ENCODE measurements around the gene TLR1.
"Not testable (repeated sequence)": the region's sequence is repeated elsewhere in the genome, so short reads cannot be mapped to it uniquely, and the experiment has no call there.

The TLR1 gene, protein sequence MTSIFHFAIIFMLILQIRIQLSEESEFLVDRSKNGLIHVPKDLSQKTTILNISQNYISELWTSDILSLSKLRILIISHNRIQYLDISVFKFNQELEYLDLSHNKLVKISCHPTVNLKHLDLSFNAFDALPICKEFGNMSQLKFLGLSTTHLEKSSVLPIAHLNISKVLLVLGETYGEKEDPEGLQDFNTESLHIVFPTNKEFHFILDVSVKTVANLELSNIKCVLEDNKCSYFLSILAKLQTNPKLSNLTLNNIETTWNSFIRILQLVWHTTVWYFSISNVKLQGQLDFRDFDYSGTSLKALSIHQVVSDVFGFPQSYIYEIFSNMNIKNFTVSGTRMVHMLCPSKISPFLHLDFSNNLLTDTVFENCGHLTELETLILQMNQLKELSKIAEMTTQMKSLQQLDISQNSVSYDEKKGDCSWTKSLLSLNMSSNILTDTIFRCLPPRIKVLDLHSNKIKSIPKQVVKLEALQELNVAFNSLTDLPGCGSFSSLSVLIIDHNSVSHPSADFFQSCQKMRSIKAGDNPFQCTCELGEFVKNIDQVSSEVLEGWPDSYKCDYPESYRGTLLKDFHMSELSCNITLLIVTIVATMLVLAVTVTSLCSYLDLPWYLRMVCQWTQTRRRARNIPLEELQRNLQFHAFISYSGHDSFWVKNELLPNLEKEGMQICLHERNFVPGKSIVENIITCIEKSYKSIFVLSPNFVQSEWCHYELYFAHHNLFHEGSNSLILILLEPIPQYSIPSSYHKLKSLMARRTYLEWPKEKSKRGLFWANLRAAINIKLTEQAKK

GRCh38 chr4:38804654-38805295 lies at the start of gene TLR1:
TSS of gene TLR1 (minus strand) at chr4:38804791. CDS start at chr4:38798831, 5,960 bp downstream.
- DNase-seq: no peak

GRCh38 chr4:38846015-38846414 lies 41.4 kb upstream of the TLR1 start:
- no peak for DNase-seq

DNA sequence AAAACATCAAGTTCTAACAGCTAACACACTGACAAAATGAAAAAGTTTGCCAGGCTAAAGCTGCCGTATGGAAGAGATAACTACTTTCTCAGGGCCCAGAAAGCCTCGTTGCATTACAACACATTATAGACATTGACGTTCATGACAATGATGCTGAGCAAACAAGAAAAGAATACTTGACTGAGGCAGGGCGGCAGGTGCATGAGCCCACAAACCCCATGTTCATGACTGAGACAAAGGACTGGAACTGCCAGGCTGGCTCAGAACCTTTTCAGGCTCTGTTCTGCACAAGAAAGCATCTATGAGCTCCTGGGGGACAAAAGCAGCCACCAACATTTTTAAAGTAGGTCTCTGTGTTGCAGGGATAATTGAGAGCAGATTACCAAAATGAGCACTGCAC lies 38.4 kb upstream of the TLR1 start:
- no peak for DNase-seq

DNA sequence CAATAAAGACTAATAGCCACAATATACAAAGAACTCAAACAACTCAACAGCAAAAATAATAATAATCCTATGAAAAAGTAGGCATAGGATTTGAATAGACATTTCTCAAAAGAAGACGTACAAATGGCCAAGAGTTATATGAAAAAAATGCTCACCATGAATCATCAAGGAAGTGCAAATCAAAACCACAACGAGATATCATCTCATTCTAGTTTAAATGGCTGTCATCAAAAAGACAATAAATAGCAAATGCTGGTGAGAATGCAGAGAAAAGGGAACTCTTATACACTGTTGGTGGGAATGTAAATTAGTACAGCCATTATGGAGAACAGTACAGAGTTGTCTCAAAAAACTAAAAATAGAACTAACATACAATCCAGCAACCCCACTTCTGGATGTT lies 33.3 kb upstream of the TLR1 start:
- no peak for DNase-seq

DNA sequence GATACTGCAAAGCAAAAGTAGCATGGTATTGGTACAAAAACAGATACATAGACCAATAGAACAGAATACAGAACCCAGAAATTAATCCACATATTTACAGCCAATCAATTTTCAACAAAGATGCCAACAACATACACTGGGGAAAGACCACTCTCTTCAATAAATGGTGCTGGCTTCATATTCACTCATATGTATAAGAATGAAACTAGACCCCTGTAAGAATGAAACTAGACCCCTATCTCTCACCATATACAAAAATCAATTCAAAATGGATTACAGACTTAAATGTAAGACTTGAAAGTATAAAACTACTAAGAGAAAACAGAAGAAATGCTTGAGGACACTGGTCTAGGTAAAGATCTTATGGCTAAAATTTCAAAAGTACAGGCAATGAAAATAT lies 32.7 kb upstream of the TLR1 start:
- DNase-seq: no peak

DNA sequence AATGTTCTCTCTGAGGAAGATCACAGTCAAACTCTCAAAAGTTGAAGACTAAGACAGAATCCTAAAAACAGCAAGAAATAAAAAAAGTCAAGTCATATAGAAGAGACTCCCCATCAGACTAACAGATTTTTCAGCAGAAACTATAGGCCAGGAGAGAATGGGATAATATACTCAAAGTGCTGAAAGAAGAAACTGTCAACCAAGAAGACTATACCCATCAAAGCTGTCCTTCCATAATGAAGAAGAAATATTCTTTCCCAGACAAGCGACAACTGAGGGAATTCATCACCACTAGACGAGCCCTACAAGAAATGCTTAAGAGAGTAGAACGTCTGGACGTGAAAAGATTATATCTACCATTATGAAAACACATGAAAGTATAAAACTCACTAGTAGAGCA lies 30.0 kb upstream of the TLR1 start:
- DNase-seq: no peak

DNA sequence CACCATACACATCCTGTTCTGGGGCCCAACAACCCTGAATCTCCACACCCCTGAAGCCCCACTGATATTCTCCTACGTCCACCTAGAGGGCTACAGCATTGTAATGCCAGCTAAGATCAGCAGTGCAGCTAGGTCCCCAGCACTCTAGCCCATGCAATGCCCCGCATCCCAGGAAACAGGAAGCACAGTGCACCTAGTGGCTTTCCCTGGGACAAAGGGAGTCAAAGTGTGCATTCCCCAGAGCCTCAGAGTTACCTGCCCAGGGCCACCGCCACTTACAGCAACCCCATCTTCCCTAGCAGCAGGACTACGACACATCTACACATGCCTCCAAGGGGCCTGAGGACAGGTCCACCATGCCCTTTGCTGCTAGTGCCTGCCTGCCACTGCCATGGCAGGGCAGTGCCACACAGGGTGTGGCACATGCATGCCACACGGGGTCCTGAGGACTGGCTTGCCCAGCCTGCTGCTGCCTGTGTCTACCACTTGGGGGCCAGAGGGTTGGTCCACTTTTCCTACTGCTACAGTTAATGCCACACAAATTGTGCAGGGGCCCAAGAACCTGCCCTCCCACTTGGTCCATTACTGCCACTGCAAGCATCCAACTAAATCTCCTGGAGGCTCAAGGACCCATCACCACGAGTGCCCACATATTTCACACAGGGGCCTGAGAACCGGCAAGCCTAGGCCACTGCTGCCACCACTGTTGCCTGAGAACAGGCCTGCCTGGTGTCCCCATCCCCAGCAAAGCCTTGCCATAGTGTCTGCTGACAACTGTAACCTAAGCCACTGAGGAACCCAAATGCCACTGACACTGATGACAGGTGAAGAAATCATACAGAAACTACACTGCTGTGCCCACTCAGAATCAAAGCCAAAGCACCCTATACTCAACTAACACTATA lies 28.3 kb upstream of the TLR1 start:
- no peak for DNase-seq

- DNase-seq: no peak
Observed at GRCh38 chr4:38832206-38832605, 27.6 kb upstream of the TLR1 start.

- DNase-seq: no peak
Observed at GRCh38 chr4:38831653-38832052, 27.1 kb upstream of the TLR1 start.

DNA sequence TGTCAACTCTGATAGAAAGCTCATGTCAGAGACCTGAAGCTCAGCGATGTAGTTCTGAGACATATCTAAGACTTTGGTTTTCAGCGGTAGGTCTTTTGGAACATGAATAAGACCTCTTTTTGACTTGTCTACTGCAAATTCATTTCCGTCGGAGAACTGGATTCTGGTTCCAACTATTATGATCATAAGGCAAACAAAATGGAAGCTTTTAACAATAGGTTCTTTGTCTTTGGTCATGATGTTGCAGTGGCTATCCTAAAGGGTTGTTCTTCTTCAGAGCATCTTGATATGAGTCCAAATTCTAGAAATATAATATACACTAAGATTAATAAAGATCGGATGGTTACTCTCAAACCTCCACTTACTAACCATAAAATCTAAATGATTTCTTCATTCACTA lies 24.6 kb upstream of the TLR1 start:
- no peak for DNase-seq

GRCh38 chr4:38823766-38824165 lies 19.2 kb upstream of the TLR1 start:
- no peak for DNase-seq

- DNase-seq: no peak
Observed at GRCh38 chr4:38822748-38823303, 18.2 kb upstream of the TLR1 start.

- DNase-seq: no peak
Observed at GRCh38 chr4:38821739-38822138, 17.1 kb upstream of the TLR1 start.

GRCh38 chr4:38820329-38821061 lies 15.9 kb upstream of the TLR1 start:
- DNase-seq: no peak

- no peak for DNase-seq
Observed at GRCh38 chr4:38819569-38819968, 15.0 kb upstream of the TLR1 start.

DNA sequence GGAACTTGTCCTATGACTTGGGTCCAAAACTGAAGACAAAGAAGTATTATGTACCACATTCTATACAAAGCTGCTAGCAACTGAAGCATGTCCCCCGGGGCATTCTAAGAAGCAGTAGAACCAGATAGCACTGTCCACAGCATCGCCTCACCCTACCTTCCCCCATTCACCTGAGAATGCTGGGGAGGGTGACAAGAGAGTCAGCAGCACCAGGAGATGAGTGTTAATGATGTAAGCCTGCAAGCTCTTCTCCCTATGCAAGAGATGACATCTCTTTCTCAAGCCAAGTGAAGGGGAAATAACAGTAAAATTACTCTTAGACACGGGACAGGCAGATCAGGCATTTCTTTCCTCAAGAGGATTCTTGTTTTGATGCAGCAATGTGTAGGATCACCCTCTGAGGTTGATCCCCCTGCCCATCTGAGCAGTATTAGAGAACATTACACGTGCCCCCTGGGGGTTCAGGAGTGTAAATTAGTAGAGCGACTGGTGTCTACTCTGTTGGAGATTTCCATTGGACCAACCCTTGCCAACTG lies 13.9 kb upstream of the TLR1 start:
- DNase-seq: no peak

DNA sequence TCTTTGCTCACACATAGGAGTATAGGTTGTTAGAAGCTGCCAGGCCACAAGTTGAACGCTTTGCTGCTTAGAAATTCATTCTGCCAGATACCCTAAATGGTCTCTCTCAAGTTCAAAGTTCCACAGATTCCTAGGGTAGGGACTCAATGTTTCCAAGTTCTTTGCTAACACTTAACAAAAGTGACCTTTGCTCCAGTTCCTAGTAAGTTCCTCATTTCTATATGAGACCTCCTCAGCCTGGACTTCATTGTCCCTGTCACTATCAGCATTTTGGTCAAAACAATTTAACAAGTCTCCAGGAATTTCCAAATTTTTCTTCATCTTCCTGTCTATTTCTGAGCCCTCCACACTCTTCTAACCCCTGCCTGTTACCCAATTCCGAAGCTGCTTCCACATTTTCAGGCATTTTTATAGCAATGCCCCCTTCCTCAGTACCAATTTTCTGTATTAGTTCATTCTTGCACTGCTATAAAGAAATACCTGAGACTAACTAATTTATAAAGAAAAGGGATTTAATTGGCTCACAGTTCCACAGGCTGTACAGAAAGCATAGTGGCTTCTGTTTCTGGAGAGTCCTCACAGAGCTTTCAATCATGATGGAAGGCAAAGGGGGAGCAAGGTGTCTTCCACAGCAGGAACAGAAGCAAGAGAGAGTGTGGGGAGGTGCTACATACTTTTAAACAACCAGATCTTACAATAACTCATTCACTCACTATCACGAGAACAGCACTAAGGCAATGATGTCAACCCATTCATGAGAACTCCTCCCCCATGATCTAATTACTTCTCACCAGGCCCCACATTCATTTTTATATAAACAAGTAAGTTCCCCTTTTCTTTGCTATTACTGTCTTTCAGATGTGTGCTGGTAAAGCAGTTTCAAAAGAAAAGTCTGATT lies 11.5 kb upstream of the TLR1 start:
- DNase-seq: no peak

DNA sequence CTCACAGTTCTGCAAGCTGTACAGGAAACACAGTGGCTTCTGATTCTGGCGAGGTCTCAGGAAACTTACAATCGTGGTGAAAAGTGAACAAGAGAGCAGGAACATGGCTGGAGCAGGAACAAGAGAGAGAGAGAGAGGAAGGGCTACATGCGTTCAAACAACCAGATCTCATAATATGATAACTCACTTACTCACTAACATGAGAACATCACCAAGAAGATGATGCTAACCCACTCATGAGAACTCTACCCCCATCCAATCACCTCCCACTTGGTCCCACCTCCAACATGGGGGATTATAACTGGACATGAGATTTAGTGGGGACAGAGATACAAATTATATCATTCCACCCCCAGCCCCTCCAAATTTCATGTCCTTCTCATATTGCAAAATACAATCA lies 9.8 kb upstream of the TLR1 start:
- DNase-seq: no peak

GRCh38 chr4:38811297-38811696 lies 6.7 kb upstream of the TLR1 start:
- DNase-seq: no peak

DNA sequence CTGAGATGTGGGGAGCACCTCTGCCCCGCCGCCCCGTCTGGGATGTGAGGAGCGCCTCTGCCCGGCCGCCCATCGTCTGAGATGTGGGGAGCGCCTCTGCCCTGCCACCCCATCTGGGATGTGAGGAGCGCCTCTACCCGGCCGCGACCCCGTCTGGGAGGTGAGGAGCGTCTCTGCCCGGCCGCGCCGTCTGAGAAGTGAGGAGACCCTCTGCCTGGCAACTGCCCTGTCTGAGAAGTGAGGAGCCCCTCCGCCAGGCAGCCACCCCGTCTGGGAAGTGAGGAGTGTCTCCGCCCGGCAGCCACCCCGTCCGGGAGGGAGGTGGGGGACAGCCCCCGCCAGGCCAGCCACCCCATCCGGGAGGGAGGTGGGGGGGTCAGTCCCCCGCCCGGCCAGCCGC lies 2.9 kb upstream of the TLR1 start:
- not testable (repeated sequence) for DNase-seq
